CD14-positive monocyte (primary cell): ENCODE results near the gene RPL18. TPM values are rescaled to one million over a fixed set of nuclear protein-coding genes. Genes with fewer than 3 reads are reported as not detected.

Experiments used
- DNase-seq, 3 donors: peaks; one replicate each; pipeline ENCODE4 v3.0.0-alpha.2; 2011 to 2022
- H2AFZ ChIP-seq: 2 replicates; pipeline ENCODE4 v1.6.0; 2012; ENCODE audit warnings: mild to moderate bottlenecking, low read depth, low read length, inconsistent platforms; ENCODE audit not compliant: insufficient read depth, poor library complexity, severe bottlenecking
- H3K27ac ChIP-seq, 2 donors: 1 replicate in 1 of 2; 2 replicates in 1 of 2; pipeline ENCODE4 v1.5.1; 2012 to 2013; ENCODE audit warnings: low read length in 2 of 2, control low read depth in 1 of 2, inconsistent platforms in 1 of 2, low read depth in 1 of 2, mild to moderate bottlenecking in 1 of 2
- H3K27me3 ChIP-seq, 2 donors: one replicate each; pipeline versions ENCODE4 v1.6.0 to v1.6.1; 2011 to 2013; ENCODE audit warnings: low read length in 2 of 2; ENCODE audit not compliant: control insufficient read depth in 2 of 2, insufficient read depth in 2 of 2
- H3K36me3 ChIP-seq, 2 donors: replicated peaks in 1 of 2; 1 replicate in 1 of 2; 2 replicates in 1 of 2; pipeline versions ENCODE4 v1.5.1 to v1.6.1; 2012 to 2013; ENCODE audit warnings: low read length in 2 of 2, control low read depth in 1 of 2, inconsistent platforms in 1 of 2, mild to moderate bottlenecking in 1 of 2; ENCODE audit not compliant: insufficient read depth in 2 of 2, control insufficient read depth in 1 of 2
- H3K4me1 ChIP-seq, 2 donors: 1 replicate in 1 of 2; 2 replicates in 1 of 2; pipeline versions ENCODE4 v1.5.1 to v1.6.1; 2012 to 2013; ENCODE audit warnings: low read length in 2 of 2, control low read depth in 1 of 2, inconsistent platforms in 1 of 2, mild to moderate bottlenecking in 1 of 2, moderate library complexity in 1 of 2; ENCODE audit not compliant: insufficient read depth in 2 of 2, control insufficient read depth in 1 of 2
- H3K4me2 ChIP-seq: replicated peaks from 2 replicates; pipeline ENCODE3; 2012; ENCODE audit warnings: low read length, moderate library complexity, mild to moderate bottlenecking; ENCODE audit not compliant: poor library complexity, severe bottlenecking; ENCODE audit errors: extremely low read depth
- H3K4me3 ChIP-seq, 3 experiments: fragments of 200-600 bp in 1 of 3; sonication (generic) in 1 of 3; replicated peaks in 1 of 3; 1 replicate in 2 of 3; 2 replicates in 1 of 3; pipeline ENCODE4 v1.5.1; 2011 to 2013; ENCODE audit warnings: low read length in 3 of 3, mild to moderate bottlenecking in 3 of 3, control low read depth in 2 of 3, low read depth in 2 of 3, inconsistent platforms in 1 of 3, moderate library complexity in 1 of 3
- H3K79me2 ChIP-seq: 2 replicates; pipeline ENCODE4 v1.6.0; 2012; ENCODE audit warnings: mild to moderate bottlenecking, control low read depth, inconsistent platforms, low read length, moderate library complexity; ENCODE audit not compliant: insufficient read depth
- H3K9ac ChIP-seq: 2 replicates; pipeline ENCODE4 v1.6.0; 2017; ENCODE audit warnings: low read length, mild to moderate bottlenecking; ENCODE audit not compliant: insufficient read depth, poor library complexity, severe bottlenecking
- H3K9me3 ChIP-seq, 2 donors: replicated peaks in 1 of 2; 1 replicate in 1 of 2; 2 replicates in 1 of 2; pipeline versions ENCODE4 v1.5.1 to v1.6.1; 2012 to 2013; ENCODE audit warnings: low read length in 2 of 2, control low read depth in 1 of 2; ENCODE audit not compliant: control insufficient read depth in 1 of 2, insufficient read depth in 1 of 2
- H4K20me1 ChIP-seq: 2 replicates; pipeline ENCODE4 v1.6.0; 2012; ENCODE audit warnings: mild to moderate bottlenecking, low read length, control low read depth, moderate library complexity; ENCODE audit not compliant: insufficient read depth
- H3K27ac Mint-ChIP-seq, 7 donors: one replicate each; pipeline ENCODE4 v1.8.0; 2020; ENCODE audit warnings: mild to moderate bottlenecking in 7 of 7, mixed read lengths in 7 of 7, moderate library complexity in 6 of 7, inconsistent platforms in 2 of 7
- H3K27me3 Mint-ChIP-seq, 3 donors: one replicate each; pipeline ENCODE4 v1.8.0; 2021 to 2022; ENCODE audit warnings: low read depth in 3 of 3, mild to moderate bottlenecking in 3 of 3, mixed read lengths in 3 of 3, moderate library complexity in 3 of 3, inconsistent platforms in 1 of 3
- H3K36me3 Mint-ChIP-seq, 2 donors: one replicate each; pipeline ENCODE4 v1.8.0; 2020; ENCODE audit warnings: mixed read lengths in 2 of 2, inconsistent platforms in 1 of 2, mild to moderate bottlenecking in 1 of 2
- H3K4me1 Mint-ChIP-seq: one replicate; pipeline ENCODE4 v1.8.0; 2020; ENCODE audit warnings: mild to moderate bottlenecking, mixed read lengths
- H3K4me3 Mint-ChIP-seq, 2 donors: one replicate each; pipeline ENCODE4 v1.8.0; 2020; ENCODE audit warnings: mild to moderate bottlenecking in 2 of 2, mixed read lengths in 2 of 2, moderate library complexity in 1 of 2
- H3K9me3 Mint-ChIP-seq, 7 donors: one replicate each; pipeline ENCODE4 v1.8.0; 2020 to 2022; ENCODE audit warnings: mixed read lengths in 7 of 7, mild to moderate bottlenecking in 6 of 7, moderate library complexity in 6 of 7, inconsistent platforms in 2 of 7
- CTCF ChIP-seq: fragments of 200-600 bp; IDR thresholded peaks from one replicate; pipeline ENCODE4 v1.8.0; 2022; ENCODE audit warnings: antibody characterized with exemption, mild to moderate bottlenecking
- WGBS: methylation state at CpG from one replicate; pipeline ENCODE4 v1.1.5; 2013; ENCODE audit warnings: missing lambda C conversion rate; ENCODE audit not compliant: insufficient coverage; 5-methylcytosine and 5-hydroxymethylcytosine counted together
- intact Hi-C, 2 donors: fragments of 100-400 bp; cut with micrococcal nuclease; formaldehyde crosslinking; loops; one replicate each; pipeline versions ENCODE4 v1.15.0 to v1.15.1; 2023
- polyA plus RNA-seq, 3 donors: library from polyadenylated mRNA; depleted of rRNA in 1 of 3; unstranded in 2 of 3; stranded (reverse) in 1 of 3; fragments of 300-500 nt in 2 of 3; fragments of >200 nt in 1 of 3; fragmentation: Illumina TruSeq in 2 of 3; gene quantifications; 1 replicate in 2 of 3; 2 replicates in 1 of 3; pipeline ENCODE4 v1.2.3, GENCODE V29; 2012 to 2021

Gene RPL18
- polyA plus RNA-seq, 3 donors: 803 to 1,540 (median 892) TPM

- no peak for TF ChIP-seq CTCF
- Histone ChIP-seq H3K4me1 (peaks cover 27 to 46% of the 10 kb centered on the region in 2 donors), H2AFZ (no peak overlapping the region), H3K27me3 (peaks cover 0 to 10% of the 10 kb centered on the region in 2 donors), H3K4me3 (no peak overlapping the region), H3K4me2 (peak overlapping the region; percentile 91), H3K36me3 (no peaks in the 10 kb centered on the region), H3K9ac (no peak overlapping the region), H3K27ac (no peak overlapping the region), H3K79me2 (peaks cover 3% of the 10 kb centered on the region), H4K20me1 (no peaks in the 10 kb centered on the region), H3K9me3 (no peaks in the 10 kb centered on the region)
- Mint-ChIP-seq H3K27me3 (peaks cover 11 to 33% (median 31%) of the 10 kb centered on the region in 3 donors), H3K4me1 (peaks cover 46% of the 10 kb centered on the region), H3K4me3 (no peak overlapping the region), H3K36me3 (peaks cover 3 to 9% of the 10 kb centered on the region in 2 donors), H3K9me3 (peaks cover 0 to 3% (median 0%) of the 10 kb centered on the region in 7 donors), H3K27ac (no peak overlapping the region)
- intact Hi-C loops: loop anchor here in 1 of 2 donors (5.0 to 10.0 kb wide), 3 partner anchors 33 to 190 kb away; partner anchors contain the start of genes HSD17B14 and MAMSTR
- no peak for DNase-seq
- 100% methylated on average over 1 of the region's 4 CpGs for WGBS
These were observed 25.4 kb upstream of the RPL18 start for GRCh38 chr19:48644355-48644754.

GRCh38 chr19:48642862-48643261, 23.9 kb upstream of the RPL18 start:
- no peaks in the 10 kb centered on the region for H4K20me1 ChIP-seq
- Mint-ChIP-seq H3K4me3 (no peak overlapping the region), H3K9me3 (peaks cover 0 to 5% (median 3%) of the 10 kb centered on the region in 7 donors), H3K4me1 (peaks cover 46% of the 10 kb centered on the region), H3K27me3 (peaks cover 11 to 31% (median 30%) of the 10 kb centered on the region in 3 donors), H3K36me3 (peaks cover 3 to 5% of the 10 kb centered on the region in 2 donors), H3K27ac (no peak overlapping the region)
- H3K27ac ChIP-seq: no peak overlapping the region
- TF ChIP-seq CTCF: no peak
- no peak for DNase-seq
- no peaks in the 10 kb centered on the region for H3K36me3 ChIP-seq
- H3K79me2 ChIP-seq: peaks cover 7% of the 10 kb centered on the region
- intact Hi-C loops: loop anchor here in 1 of 2 donors (5.0 to 10.0 kb wide), 3 partner anchors 34 to 192 kb away; partner anchors contain the start of genes HSD17B14 and MAMSTR
- no peak overlapping the region for H3K4me2 ChIP-seq
- H3K9ac ChIP-seq: no peak overlapping the region
- 96% methylated on average over 4 of the region's 5 CpGs for WGBS
- peaks cover 0 to 10% of the 10 kb centered on the region in 2 donors for H3K27me3 ChIP-seq
- H3K9me3 ChIP-seq: no peaks in the 10 kb centered on the region
- H2AFZ ChIP-seq: no peak overlapping the region
- H3K4me1 ChIP-seq: peaks cover 33 to 48% of the 10 kb centered on the region in 2 donors
- H3K4me3 ChIP-seq: no peak overlapping the region
